Epithelial cell of esophagus (primary cell): ENCODE measurements around the gene SKOR2.

Experiments
- DNase-seq: peaks from one replicate; pipeline ENCODE4 v3.0.0; 2010; ENCODE audit warnings: low read depth
- H3K4me3 ChIP-seq: 2 replicates; pipeline ENCODE4 v1.5.1; 2011; ENCODE audit warnings: mild to moderate bottlenecking, low read length, control low read depth
- TF ChIP-seq, protein P1 (sequence below): IDR thresholded peaks from 2 replicates; pipeline ENCODE4 v1.5.1; 2011; ENCODE audit warnings: low read depth, mild to moderate bottlenecking, low read length, control low read depth, inconsistent platforms; ENCODE audit not compliant: insufficient read depth; ENCODE audit errors: missing control alignments

Gene SKOR2, protein sequence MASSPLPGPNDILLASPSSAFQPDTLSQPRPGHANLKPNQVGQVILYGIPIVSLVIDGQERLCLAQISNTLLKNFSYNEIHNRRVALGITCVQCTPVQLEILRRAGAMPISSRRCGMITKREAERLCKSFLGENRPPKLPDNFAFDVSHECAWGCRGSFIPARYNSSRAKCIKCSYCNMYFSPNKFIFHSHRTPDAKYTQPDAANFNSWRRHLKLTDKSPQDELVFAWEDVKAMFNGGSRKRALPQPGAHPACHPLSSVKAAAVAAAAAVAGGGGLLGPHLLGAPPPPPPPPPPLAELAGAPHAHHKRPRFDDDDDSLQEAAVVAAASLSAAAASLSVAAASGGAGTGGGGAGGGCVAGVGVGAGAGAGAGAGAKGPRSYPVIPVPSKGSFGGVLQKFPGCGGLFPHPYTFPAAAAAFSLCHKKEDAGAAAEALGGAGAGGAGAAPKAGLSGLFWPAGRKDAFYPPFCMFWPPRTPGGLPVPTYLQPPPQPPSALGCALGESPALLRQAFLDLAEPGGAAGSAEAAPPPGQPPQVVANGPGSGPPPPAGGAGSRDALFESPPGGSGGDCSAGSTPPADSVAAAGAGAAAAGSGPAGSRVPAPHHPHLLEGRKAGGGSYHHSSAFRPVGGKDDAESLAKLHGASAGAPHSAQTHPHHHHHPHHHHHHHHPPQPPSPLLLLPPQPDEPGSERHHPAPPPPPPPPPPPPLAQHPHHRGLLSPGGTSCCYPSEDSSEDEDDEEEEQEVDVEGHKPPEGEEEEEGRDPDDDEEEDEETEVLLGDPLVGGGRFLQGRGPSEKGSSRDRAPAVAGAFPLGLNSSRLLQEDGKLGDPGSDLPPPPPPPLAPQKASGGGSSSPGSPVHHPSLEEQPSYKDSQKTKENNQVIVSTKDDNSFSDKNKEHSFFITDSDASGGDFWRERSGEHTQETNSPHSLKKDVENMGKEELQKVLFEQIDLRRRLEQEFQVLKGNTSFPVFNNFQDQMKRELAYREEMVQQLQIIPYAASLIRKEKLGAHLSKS

DNA sequence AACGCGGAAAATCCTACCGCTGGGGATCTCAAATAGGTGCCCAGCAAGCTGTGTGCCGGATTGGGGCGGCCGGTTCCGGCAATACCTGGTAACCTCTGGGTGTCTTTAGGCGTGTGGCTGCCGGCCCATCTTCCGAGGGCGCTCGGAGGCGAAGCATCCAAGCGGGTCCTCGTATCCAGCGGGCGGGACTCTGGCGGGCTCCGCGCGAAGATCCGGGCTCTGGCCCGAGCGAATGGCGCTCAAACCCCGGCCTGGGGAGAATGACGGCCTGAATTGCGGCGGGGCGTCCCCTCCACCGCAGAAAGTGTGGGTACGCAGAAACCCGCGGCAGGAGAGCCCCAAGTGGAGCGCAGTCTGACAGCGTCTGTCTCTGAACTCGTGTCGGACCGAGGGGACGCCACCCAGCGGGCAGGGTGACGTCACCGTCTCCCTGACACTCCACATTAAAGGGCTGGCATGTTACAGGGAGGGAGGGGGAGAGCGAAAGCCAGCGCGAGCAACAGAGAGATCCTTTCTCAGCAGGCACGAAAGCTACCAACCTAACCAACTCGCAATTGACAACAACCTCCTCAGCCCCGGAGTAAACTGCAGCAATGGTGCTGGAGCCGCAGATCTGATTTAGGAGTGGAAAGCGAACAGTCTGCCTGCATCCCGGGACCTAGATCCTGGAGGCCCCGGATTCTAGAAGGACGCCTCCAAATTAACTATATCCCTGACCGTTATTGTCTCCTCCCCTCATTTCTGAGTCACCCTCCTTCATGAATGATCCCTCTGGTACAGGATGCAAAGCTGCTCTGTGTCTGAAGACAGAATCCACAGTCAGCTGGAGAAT lies at the start of gene SKOR2:
Gene SKOR2 (minus strand): TSS at position 372 of the 832 bp plus-strand sequence. CDS start 2,477 bp downstream, outside the sequence.
- H3K4me3 ChIP-seq: no peak within 1 kb of the TSS
- no peak for DNase-seq
- TF ChIP-seq, protein P1, sequence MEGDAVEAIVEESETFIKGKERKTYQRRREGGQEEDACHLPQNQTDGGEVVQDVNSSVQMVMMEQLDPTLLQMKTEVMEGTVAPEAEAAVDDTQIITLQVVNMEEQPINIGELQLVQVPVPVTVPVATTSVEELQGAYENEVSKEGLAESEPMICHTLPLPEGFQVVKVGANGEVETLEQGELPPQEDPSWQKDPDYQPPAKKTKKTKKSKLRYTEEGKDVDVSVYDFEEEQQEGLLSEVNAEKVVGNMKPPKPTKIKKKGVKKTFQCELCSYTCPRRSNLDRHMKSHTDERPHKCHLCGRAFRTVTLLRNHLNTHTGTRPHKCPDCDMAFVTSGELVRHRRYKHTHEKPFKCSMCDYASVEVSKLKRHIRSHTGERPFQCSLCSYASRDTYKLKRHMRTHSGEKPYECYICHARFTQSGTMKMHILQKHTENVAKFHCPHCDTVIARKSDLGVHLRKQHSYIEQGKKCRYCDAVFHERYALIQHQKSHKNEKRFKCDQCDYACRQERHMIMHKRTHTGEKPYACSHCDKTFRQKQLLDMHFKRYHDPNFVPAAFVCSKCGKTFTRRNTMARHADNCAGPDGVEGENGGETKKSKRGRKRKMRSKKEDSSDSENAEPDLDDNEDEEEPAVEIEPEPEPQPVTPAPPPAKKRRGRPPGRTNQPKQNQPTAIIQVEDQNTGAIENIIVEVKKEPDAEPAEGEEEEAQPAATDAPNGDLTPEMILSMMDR: no peak

DNA sequence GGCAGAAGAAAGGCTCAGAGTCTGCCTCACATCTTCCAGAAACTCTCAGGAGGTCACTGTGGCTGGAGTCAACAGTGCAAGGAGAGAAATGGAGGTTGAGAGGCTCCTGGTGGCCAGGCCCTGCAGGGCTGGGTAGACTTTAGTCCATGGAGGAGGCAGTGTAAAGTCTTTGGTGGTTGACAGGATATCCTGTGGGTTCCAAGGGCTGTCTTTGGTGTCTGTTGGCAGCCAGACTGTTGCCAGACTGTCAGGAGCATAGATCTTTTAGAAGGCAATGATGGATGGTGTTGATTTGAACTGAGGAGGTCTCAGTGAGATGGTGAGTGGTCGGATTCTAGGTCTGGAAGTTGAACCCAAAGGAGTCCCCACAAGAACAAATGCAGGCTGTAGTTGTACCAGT lies 45.0 kb upstream of the SKOR2 start:
- H3K4me3 ChIP-seq: no peak overlapping the region
- TF ChIP-seq, protein P1: no peak
- no peak for DNase-seq

DNA sequence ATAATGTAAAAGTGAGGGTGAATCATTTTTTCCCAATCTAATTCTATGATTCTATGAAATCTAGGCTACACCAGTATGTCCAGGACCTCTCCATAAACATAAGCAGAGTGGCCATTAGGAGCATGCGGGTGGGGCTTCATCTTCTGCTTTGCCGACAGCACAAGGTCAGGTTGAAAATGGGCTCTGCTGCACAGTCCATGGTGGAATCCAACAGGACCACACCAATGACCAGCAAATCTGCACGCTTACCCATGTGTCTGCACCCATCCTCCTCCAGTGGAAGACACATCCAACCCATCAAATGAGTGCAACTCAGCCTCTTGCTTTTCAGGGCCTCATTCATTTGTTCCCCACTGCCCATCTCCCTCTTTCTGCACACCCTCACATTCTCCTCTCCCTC lies 43.3 kb upstream of the SKOR2 start:
- TF ChIP-seq, protein P1: no peak
- DNase-seq: no peak
- H3K4me3 ChIP-seq: no peak overlapping the region

DNA sequence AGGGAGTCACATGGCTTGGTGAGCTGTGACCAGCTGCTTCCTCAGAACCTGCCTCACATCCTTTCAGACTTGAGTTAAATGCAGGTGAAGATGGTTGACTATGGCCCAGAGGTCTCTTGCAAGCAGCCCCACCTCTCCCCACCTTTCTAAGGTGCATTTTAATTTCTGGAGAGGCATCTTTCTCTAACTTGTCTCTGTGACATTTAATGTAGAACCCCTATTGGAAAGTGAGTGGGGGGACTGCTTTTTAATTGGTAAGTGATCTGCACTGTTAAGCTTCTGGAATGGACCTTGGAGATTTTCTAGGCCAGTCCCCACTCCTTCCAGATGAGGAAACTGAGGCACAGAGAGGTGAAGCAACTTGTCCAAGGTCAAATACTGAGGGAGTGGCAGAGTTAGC lies 37.3 kb upstream of the SKOR2 start:
- H3K4me3 ChIP-seq: no peak overlapping the region
- TF ChIP-seq, protein P1: no peak
- no peak for DNase-seq

DNA sequence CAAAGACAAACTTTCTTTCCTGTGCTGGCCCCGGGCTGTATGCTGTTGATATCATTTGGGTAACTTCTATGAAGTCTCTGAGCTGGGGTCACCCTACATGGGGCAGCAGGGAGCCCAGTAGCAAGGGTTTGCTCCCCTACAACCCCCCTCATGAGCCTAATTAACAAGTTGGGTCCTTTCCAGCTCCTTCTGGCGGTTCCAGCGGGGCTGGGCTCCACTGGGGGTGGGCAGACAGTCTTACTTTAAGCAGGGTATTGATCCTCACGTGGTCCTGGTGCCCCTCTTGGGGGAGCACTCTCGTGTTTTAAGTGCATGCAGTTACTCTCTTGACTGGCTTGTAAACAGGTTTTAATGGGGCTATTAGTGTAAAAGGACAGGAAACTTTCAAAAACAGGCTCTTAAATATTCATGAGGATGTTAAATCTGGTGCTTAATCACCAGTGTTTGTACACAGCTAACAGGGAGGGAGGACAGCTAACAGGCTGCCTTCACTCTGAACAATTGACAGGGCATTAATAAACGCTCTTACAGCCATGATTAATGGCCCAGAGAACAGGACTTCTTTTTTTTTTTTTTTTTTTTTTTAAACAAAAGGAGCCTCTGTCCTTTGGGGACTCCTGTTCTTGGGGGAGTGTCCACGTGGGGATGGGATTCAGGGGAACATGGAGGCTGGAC lies 36.6 kb upstream of the SKOR2 start:
- TF ChIP-seq, protein P1: no peak
- no peak for DNase-seq
- H3K4me3 ChIP-seq: no peak overlapping the region
